Adrenal gland (tissue), 5 donors: ENCODE measurements around the gene PDXP.

ENCODE experiments used
- POLR2A ChIP-seq, 2 donors: fragments of 450-650 bp; IDR thresholded peaks; one replicate each; pipeline ENCODE4 v1.6.1; 2017; ENCODE audit warnings: antibody characterized with exemption in 2 of 2, mild to moderate bottlenecking in 2 of 2, moderate library complexity in 1 of 2
- TF ChIP-seq, protein P1 (sequence below), 6 experiments: fragments of 450-650 bp in 4 of 6; fragments of 200-600 bp in 2 of 6; sonication (generic) in 1 of 6; IDR thresholded peaks; 1 replicate in 5 of 6; 2 replicates in 1 of 6; pipeline versions ENCODE4 v1.5.1 to v1.8.0; 2016 to 2021; ENCODE audit warnings: antibody characterized with exemption in 6 of 6, mild to moderate bottlenecking in 2 of 6, moderate library complexity in 1 of 6
- donor health status: DM: no; HTN: no; CAD: no.

DNA sequence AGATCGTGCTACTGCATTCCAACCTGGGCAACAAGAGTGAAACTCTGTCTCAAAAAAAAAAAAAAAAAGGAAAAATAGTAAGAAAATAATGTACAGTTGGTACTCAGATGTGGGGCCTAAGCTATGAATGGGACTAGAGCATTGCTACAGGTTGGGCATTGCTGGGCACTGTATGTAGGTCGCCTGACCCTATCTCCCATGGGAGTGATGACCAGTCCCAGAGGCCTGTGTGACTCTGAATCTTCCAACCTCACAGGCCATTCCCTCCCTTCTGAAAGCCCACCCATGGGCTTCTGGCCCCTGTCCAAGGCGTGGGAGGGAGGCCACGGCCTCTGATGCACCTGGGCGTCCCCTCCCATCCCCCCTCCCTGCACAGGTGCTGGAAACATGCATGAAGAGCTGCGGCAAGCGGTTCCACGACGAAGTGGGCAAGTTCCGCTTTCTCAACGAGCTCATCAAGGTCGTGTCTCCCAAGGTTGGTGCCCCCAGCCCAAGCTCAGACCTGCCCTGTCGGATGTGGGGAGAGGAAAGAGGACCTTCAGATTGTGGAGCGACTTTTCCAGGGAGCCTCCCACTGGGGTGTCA, 40.4 kb upstream of the PDXP start:
- TF ChIP-seq, protein P1, sequence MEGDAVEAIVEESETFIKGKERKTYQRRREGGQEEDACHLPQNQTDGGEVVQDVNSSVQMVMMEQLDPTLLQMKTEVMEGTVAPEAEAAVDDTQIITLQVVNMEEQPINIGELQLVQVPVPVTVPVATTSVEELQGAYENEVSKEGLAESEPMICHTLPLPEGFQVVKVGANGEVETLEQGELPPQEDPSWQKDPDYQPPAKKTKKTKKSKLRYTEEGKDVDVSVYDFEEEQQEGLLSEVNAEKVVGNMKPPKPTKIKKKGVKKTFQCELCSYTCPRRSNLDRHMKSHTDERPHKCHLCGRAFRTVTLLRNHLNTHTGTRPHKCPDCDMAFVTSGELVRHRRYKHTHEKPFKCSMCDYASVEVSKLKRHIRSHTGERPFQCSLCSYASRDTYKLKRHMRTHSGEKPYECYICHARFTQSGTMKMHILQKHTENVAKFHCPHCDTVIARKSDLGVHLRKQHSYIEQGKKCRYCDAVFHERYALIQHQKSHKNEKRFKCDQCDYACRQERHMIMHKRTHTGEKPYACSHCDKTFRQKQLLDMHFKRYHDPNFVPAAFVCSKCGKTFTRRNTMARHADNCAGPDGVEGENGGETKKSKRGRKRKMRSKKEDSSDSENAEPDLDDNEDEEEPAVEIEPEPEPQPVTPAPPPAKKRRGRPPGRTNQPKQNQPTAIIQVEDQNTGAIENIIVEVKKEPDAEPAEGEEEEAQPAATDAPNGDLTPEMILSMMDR (IDR thresholded peaks at IDR 0.05), result no peak
- TF ChIP-seq POLR2A (IDR thresholded peaks at IDR 0.05), result no peak
